ENCODE data around the gene CARD19.
"Not testable (repeated sequence)": the region's sequence is repeated elsewhere in the genome, so short reads cannot be mapped to it uniquely, and the experiment has no call there.

Gene CARD19

GRCh38 chr9:93089024-93089423, 7.0 kb upstream of the CARD19 start:
- DNase-seq: peak in 1 of 2 experiments; percentile 19

DNA sequence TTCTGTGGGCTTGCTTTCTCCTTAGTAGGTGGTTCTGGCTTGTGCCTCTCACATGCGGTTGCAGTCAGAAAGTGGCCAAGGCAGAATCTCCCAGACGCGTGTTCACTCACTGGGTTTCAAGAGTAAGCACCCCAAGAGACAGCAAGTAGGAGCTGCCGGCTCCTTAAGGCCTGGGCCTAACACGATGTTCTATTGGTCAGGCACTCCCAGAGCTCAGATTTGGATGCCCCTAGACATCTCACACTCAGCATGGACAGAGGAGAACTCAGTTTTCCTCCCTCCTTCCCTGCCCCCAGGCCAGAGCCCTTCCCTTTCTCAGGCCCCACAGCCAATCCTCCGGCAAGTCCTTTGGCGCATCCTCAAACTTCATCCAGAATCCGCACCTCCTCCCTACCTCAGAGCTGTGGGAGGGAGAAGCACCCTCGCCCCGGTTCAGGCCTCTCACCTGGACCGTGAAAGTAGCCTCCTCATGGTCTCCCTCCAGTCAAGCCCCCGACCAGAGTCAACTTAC, 6.5 kb upstream of the CARD19 start:
- peak; percentile 16 to 18 for DNase-seq

- DNase-seq: peak; percentile 15 to 17
Observed at GRCh38 chr9:93090091-93090655, 5.8 kb upstream of the CARD19 start.

GRCh38 chr9:93091056-93091452, 5.0 kb upstream of the CARD19 start:
- peak in 1 of 2 experiments; percentile 29 for DNase-seq

DNA sequence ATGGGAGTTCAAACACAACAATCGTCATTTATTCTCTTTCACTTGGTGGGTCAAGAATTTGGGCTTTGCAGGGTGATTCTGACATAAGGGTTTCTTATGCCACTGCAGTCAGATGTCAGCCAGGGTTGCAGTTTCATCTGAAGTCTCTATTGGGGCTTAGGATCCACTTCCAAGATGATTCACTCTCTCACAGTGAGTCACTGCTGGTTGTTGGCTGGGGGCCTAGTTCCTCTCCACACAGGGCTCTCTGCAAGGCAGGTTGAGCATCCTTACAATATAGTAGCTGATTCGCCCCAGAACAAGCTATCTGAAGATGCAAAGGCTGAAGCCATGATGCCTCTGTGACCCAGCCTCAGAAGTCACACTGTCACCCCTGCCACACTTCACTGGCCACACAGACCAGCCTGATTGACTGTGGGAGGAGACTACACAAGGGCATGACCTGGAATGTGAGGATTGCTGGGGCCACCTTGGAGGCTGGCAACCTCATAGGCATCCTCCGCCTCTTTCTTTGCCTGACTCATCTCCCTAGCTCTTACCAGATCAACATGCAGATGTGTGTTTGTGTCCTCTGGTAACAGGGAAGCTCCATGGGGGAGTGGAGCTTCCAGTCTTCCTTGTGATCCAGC, 4.5 kb upstream of the CARD19 start:
- peak; percentile 75 to 78 for DNase-seq

DNA sequence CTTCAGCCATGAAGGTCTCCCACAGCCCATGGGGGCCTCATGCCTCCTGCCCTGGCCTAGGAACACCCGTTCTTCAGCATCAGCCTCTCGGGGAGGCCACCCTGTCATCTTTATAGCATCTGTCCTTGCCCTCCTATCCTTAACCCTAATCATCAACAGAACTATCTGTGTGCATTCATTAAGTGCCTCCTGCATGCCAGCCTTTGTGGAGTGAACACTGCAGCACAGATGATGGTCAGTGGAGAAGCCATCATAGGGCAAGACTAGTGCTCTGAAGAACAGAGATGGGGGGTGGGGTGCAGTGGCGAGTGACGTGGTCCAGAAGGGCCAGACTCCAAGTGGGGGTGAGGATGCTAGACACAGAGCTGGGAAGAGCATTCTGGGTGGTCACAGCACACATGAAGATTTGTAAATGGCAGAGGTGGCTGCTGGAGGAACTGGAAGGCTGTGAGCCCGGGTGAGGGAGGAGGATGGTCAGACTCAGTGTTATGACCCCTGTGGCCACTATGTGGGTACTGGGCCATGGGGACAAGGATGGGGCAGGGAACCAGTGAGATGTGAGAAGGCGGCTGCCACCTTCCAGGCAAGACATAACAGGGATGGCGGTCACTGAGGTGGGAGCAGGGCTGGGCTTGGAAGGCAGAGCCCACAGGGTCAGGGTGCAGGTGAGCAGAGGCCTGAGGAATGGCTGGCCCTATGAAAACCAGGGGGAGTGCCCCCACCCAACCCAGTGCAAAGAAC, 3.6 kb upstream of the CARD19 start:
- peak; percentile 14 to 18 for DNase-seq

DNA sequence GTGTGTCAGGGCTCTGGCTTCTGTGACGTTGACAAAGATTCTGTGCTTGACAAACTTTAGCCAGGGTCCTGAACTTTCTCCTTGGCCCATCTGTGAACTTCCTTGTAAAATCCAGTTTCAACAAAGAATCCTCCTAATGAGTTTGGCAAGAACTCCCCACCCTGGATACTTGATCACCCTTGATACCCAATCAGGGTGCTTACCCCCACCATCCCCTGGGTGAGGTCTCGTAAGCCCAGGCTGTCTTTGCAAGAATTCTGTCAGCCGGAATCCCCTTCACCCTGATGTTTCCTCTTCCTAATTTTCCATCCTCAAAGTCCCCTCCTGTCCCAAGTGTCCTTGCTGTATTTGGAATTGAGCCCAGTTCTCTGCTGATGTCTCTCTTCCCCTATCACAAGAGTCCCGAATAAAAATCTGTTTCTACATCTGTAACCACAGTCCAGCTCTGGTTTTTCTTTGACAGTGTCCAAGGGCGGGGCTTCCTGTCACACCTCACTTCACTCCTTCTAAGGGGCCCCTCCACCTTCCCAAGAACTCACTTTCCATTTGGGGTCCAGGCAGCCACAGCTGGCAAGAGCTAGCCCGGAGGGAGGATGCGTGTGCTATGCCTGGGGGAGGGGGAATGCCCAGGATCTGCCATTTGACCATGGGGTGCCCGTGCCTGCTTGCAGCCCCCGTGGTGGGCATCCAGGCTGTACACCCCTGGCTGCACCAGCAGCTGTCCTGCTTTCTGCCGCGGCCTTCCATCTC, 2.7 kb upstream of the CARD19 start:
- DNase-seq: no peak

- DNase-seq: no peak
Observed at GRCh38 chr9:93093877-93094657, 1.9 kb upstream of the CARD19 start.

GRCh38 chr9:93094658-93095204, 1.3 kb upstream of the CARD19 start:
- DNase-seq: peak in 1 of 2 experiments; percentile 51

DNA sequence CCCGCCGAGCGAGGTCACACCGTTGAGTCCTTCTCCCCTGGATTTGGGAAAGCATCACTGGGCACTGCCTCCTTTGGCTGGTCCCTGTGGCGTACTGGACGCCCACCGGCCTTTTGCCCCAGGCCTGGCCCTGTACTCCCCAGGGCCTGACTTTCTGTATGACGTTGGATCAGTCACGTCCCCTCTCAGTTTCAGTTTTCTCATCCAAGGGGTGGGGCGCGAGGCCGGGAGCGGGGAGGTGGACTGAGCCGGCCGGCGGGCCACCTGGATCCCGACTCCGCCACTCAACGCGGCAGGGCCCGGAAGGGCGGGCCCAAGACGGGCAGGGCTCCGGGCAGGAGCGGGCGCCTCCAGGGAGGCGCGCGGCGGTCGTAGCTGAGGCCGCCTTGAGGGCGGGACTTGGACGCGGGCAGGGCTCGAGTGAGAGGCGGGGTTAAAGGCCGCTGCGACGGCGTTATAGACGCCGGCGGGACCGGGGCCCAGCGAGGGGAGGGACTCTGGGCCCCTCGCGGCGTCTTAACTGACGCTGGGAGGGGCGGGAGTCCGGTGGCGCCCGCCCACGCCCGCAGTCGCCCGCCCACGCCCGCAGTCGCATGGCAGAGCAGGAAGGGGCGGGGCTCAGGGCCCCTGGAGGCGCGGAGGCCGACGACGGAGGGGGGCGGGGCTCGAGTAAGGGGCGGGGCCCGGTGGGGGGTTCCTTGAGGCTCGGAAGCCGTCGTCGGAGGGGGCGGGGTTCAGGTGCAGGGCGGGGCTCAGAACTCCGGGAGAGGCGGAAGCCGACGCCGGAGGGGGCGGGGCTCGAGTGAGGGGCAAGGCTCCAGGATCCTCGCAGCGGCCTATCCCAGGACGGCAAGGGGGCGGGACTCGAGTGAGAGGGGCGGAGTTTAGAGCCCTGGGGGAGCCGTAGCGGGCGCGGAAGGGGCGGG, 549 bp upstream of the CARD19 start:
- DNase-seq: peak; percentile 100

GRCh38 chr9:93096811-93097382, 880 bp downstream of the CARD19 start:
- no peak for DNase-seq

- DNase-seq: no peak
Observed at GRCh38 chr9:93097511-93098201, 1.6 kb downstream of the CARD19 start.

DNA sequence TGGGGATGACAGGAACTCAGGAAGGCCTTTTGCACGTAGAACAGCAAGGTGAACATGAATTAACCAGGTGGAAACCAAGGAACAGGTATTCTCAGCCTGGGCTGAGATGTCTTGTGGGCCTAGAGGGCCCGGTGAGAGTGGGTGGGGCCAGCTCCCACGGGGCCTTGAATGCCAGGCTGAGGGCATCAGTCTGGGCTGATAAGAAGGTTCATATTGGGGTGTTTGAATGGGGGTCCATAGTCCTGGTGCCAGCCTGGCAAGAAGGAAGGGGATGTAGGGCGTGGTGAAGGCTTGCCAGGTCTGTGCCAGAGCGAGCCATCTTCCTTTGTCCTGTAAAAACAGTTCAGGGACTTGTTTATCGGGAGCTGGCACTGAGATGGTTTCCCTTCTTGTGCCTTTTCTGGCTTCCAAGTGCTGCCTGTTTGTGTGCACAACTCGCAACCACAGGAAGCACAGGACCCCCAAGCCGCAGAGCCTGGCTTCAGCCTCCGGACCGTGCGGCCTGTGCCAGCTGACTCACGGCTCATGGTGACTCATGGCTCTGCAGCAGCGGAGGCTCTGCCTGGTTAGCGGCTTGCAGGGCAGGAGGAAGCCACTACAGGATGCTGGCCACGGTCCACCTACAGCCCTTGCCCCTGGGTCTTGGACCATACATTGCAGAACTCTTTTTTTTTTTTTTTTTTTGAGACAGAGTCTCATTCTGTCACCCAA, 2.4 kb downstream of the CARD19 start:
- DNase-seq: peak; percentile 77 to 83

- no peak for DNase-seq
Observed at GRCh38 chr9:93099551-93100275, 3.7 kb downstream of the CARD19 start.

DNA sequence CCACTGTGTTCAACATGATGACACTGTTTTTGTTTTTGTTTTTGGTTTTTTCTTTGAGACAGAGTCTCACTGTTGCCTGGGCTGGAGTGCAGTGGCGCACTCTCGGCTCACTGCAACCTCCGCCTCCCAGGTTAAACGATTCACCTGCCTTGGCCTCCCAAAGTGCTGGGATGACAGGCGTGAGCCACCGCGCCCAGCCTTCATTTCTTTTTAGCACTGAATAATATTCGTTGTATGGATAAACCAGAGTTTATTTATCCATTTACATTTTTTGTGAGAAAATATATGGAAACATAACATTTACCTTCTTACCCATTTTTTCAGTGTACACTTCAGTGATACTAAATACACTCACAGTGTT, 4.2 kb downstream of the CARD19 start:
- no peak for DNase-seq

GRCh38 chr9:93101086-93101485, 5.1 kb downstream of the CARD19 start:
- DNase-seq: not testable (repeated sequence)

DNA sequence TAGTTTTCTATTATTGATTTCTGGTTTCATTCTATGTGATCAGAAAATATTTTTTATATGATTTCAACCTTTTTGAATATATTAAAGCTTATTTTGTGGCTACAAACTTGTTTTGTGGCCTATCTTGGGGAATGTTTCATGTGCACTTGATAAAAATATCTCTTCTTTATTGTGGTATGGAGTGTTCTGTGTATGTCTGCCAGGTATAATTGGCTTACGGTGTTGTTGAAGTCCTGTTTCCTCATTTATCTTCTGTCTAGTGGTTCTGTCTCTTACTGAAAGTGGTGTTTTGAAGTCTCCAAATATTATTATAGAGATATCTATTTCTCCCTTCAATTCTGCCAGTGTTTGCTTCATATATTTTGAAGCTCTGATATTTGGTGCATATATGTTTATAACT, 9.6 kb downstream of the CARD19 start:
- no peak for DNase-seq

DNA sequence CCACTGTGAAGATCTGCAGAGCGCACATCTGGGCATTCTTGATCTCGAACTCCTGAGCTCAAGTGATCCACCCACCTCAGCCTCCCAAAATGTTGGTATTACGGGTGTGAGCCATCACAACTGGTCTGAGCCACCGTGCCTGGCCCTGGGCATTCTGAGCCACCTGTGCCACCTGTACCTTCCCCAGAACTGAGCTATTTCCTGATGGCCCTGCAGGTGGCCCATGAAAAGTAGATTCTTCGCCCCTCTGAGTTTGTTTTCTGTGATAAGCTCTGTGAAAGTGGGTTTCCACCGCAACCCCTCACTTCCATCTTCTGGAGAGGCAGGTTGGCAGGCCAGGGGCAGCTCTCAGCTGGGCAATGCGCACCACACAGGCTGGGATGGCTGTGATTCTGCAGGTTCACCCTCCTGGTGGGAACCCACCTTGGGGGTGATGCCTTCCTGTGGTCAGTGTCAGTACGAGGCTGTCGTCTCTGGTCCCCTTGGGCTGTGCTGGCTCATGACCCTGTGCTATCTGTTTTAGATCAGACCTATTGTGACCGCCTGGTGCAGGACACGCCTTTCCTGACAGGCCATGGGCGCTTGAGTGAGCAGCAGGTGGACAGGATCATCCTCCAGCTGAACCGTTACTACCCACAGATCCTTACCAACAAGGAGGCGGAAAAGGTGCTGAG, 11.3 kb downstream of the CARD19 start:
- no peak for DNase-seq
